ENCODE data around the gene RGS10.

Gene RGS10

DNA sequence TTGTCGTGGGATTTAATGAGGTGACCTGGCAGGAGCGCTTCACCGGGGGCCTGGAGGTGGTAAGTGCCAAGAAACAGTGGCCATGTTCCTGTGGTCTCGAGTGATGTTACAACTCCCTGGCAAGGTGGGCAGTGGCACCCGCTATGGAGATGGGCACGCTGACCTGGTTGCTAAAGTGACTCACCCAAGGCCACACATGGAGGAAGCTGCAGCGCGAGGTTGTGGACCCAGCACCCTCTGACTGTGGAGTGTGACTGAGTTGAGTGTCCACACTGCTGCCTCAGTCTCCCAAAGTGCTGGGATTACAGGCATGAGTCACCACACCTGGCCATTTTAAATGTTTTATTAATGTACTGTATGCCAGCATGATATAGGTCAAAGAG, 73.2 kb downstream of the RGS10 start:
- Histone ChIP-seq H3F3A (ENCODE audit: insufficient read depth, low read length) (no peaks in the 10 kb centered on the region), H4K20me1 (ENCODE audit: insufficient read depth, low read length) (no peaks in the 10 kb centered on the region), H3K27me3 (replicated peaks; ENCODE audit: insufficient read depth, low read length) (no peaks in the 10 kb centered on the region), H3K9ac (ENCODE audit: low read length) (no peak overlapping the region), H3K4me2 (ENCODE audit: low read depth, low read length) (no peak overlapping the region), H3K27ac (ENCODE audit: low read length) (no peak overlapping the region), H3K9me2 (replicated peaks; ENCODE audit: insufficient read depth, low read length) (no peaks in the 10 kb centered on the region), H3K9me3 (replicated peaks; ENCODE audit: insufficient read depth, low read length) (no peaks in the 10 kb centered on the region), H2AFZ (ENCODE audit: low read length) (no peak overlapping the region), H3K4me1 (ENCODE audit: low read length) (no peaks in the 10 kb centered on the region), H3K36me3 (replicated peaks; ENCODE audit: insufficient read depth, low read length) (no peaks in the 10 kb centered on the region), H3K79me2 (ENCODE audit: low read length) (no peaks in the 10 kb centered on the region), H3K4me3 (ENCODE audit: low read length) (no peak overlapping the region)
- TF ChIP-seq, protein P1, sequence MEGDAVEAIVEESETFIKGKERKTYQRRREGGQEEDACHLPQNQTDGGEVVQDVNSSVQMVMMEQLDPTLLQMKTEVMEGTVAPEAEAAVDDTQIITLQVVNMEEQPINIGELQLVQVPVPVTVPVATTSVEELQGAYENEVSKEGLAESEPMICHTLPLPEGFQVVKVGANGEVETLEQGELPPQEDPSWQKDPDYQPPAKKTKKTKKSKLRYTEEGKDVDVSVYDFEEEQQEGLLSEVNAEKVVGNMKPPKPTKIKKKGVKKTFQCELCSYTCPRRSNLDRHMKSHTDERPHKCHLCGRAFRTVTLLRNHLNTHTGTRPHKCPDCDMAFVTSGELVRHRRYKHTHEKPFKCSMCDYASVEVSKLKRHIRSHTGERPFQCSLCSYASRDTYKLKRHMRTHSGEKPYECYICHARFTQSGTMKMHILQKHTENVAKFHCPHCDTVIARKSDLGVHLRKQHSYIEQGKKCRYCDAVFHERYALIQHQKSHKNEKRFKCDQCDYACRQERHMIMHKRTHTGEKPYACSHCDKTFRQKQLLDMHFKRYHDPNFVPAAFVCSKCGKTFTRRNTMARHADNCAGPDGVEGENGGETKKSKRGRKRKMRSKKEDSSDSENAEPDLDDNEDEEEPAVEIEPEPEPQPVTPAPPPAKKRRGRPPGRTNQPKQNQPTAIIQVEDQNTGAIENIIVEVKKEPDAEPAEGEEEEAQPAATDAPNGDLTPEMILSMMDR (IDR thresholded peaks at IDR 0.05; ENCODE audit: low read length) = no peak
- TF ChIP-seq EZH2phosphoT487 (IDR thresholded peaks at IDR 0.05; ENCODE audit: low read length) = no peak
- no peak for TF ChIP-seq EZH2 (optimal IDR thresholded peaks at IDR 0.05; ENCODE audit: low read depth, low read length)
- DNase-seq = no peak

- Histone ChIP-seq H3K9ac (ENCODE audit: low read length) (no peak overlapping the region), H3K4me3 (ENCODE audit: low read length) (no peak overlapping the region), H3K36me3 (replicated peaks; ENCODE audit: insufficient read depth, low read length) (no peaks in the 10 kb centered on the region), H3K27ac (ENCODE audit: low read length) (no peak overlapping the region), H3K27me3 (replicated peaks; ENCODE audit: insufficient read depth, low read length) (no peaks in the 10 kb centered on the region), H3K9me3 (replicated peaks; ENCODE audit: insufficient read depth, low read length) (no peaks in the 10 kb centered on the region), H3K4me1 (ENCODE audit: low read length) (no peaks in the 10 kb centered on the region), H2AFZ (ENCODE audit: low read length) (no peak overlapping the region), H3K79me2 (ENCODE audit: low read length) (no peaks in the 10 kb centered on the region), H4K20me1 (ENCODE audit: insufficient read depth, low read length) (no peaks in the 10 kb centered on the region), H3K4me2 (ENCODE audit: low read depth, low read length) (no peak overlapping the region), H3K9me2 (replicated peaks; ENCODE audit: insufficient read depth, low read length) (no peaks in the 10 kb centered on the region), H3F3A (ENCODE audit: insufficient read depth, low read length) (no peaks in the 10 kb centered on the region)
- TF ChIP-seq EZH2phosphoT487 (IDR thresholded peaks at IDR 0.05; ENCODE audit: low read length) = no peak
- TF ChIP-seq, protein P1 (IDR thresholded peaks at IDR 0.05; ENCODE audit: low read length) = no peak
- DNase-seq = no peak
Observed at GRCh38 chr10:119468542-119469324, 73.8 kb downstream of the RGS10 start.

GRCh38 chr10:119466655-119467054, 75.9 kb downstream of the RGS10 start:
- Histone ChIP-seq H3K9me2 (replicated peaks; ENCODE audit: insufficient read depth, low read length) (no peaks in the 10 kb centered on the region), H4K20me1 (ENCODE audit: insufficient read depth, low read length) (no peaks in the 10 kb centered on the region), H3F3A (ENCODE audit: insufficient read depth, low read length) (no peaks in the 10 kb centered on the region), H3K4me1 (ENCODE audit: low read length) (no peaks in the 10 kb centered on the region), H3K4me2 (ENCODE audit: low read depth, low read length) (no peak overlapping the region), H3K4me3 (ENCODE audit: low read length) (no peak overlapping the region), H3K9me3 (replicated peaks; ENCODE audit: insufficient read depth, low read length) (no peaks in the 10 kb centered on the region), H3K79me2 (ENCODE audit: low read length) (no peaks in the 10 kb centered on the region), H3K9ac (ENCODE audit: low read length) (no peak overlapping the region), H3K36me3 (replicated peaks; ENCODE audit: insufficient read depth, low read length) (no peaks in the 10 kb centered on the region), H3K27me3 (replicated peaks; ENCODE audit: insufficient read depth, low read length) (no peaks in the 10 kb centered on the region), H2AFZ (ENCODE audit: low read length) (no peak overlapping the region), H3K27ac (ENCODE audit: low read length) (no peak overlapping the region)
- TF ChIP-seq EZH2 (optimal IDR thresholded peaks at IDR 0.05; ENCODE audit: low read depth, low read length) (no peak), EZH2phosphoT487 (IDR thresholded peaks at IDR 0.05; ENCODE audit: low read length) (no peak)
- TF ChIP-seq, protein P1 (IDR thresholded peaks at IDR 0.05; ENCODE audit: low read length) = no peak
- DNase-seq = no peak

Measured in MM.1S (cell line).